Glomerular visceral epithelial cell (primary cell): ENCODE data around the gene CFD.
"Not testable (repeated sequence)": the region's sequence is repeated elsewhere in the genome, so short reads cannot be mapped to it uniquely, and the experiment has no call there.

Experiments
- DNase-seq: peaks from one replicate; pipeline ENCODE4 v3.0.0-alpha.2; 2016; ENCODE audit errors: extremely low spot score

The CFD gene

GRCh38 chr19:858868-859843 lies at the start of gene CFD:
TSS of gene CFD (plus strand) at chr19:859664. CDS start at chr19:859690, 26 bp downstream.
- no peak for DNase-seq

- DNase-seq = no peak
Observed at GRCh38 chr19:810077-810855, 49.2 kb upstream of the CFD start.

GRCh38 chr19:810883-811489 lies 48.5 kb upstream of the CFD start:
- no peak for DNase-seq

GRCh38 chr19:811506-812048 lies 47.9 kb upstream of the CFD start:
- no peak for DNase-seq

- DNase-seq = no peak
Observed at GRCh38 chr19:812049-812746, 47.3 kb upstream of the CFD start.

- no peak for DNase-seq
Observed at GRCh38 chr19:812747-813218, 46.7 kb upstream of the CFD start.

GRCh38 chr19:813219-814151 lies 46.0 kb upstream of the CFD start:
- no peak for DNase-seq

GRCh38 chr19:814152-815078 lies 45.0 kb upstream of the CFD start:
- no peak for DNase-seq

- no peak for DNase-seq
Observed at GRCh38 chr19:815079-815774, 44.2 kb upstream of the CFD start.

- DNase-seq = no peak
Observed at GRCh38 chr19:815775-816499, 43.5 kb upstream of the CFD start.

- DNase-seq = no peak
Observed at GRCh38 chr19:816500-816857, 43.0 kb upstream of the CFD start.

GRCh38 chr19:820212-820611 lies 39.3 kb upstream of the CFD start:
- DNase-seq = not testable (repeated sequence)

- DNase-seq = no peak
Observed at GRCh38 chr19:821231-821824, 38.1 kb upstream of the CFD start.

GRCh38 chr19:821825-822503 lies 37.5 kb upstream of the CFD start, which contains the start of gene PLPPR3:
TSS of gene PLPPR3 (minus strand) at chr19:821955. CDS start at chr19:821559, 396 bp downstream.
- DNase-seq = no peak

GRCh38 chr19:823565-824121 lies 35.8 kb upstream of the CFD start:
- no peak for DNase-seq

- DNase-seq = no peak
Observed at GRCh38 chr19:824885-825284, 34.6 kb upstream of the CFD start.
